Measurements from ENCODE around the gene MRPL21.
A peak's percentile ranks its signal among the peaks of the same experiment; 100 is the strongest.
"Not testable (repeated sequence)": the region's sequence is repeated elsewhere in the genome, so short reads cannot be mapped to it uniquely, and the experiment has no call there.

The MRPL21 gene

DNA sequence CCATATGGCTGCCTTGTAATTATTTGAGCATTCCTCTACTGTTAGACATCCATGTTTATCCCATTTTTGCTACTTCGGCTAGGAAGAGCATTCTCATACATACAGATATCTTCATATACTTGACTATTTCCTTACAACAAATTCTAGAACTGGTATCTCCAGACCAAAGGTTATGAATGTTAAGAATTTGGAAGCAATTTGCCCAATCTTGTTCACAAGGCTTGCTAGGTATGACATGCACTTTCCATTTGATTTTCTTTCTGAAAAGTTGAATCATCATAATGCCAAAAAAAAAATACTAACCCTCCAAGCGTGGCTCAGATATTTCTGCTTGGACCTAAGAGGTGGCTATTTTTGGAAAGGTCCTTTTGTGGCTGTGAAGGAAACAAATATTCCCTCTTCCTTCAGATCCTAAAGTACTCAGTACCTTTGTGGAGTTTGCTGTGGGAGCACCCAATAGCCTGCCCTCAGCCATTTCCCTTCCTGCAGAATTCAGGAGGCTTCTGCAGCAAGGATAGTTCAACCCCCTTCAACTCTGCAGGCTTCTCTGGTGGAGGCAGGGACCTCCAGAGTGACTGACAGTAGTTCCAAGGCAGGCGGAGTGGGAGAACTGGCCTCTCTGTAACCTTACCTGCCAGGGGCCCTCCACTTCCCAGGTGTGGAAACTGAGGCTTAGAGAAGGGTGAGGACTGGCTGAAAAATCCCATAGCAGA lies 39.9 kb downstream of the MRPL21 start:
- DNase-seq = no peak

- DNase-seq = no peak
These were observed 41.2 kb downstream of the MRPL21 start for GRCh38 chr11:68862421-68862820.

- no peak for DNase-seq
These were observed 44.5 kb downstream of the MRPL21 start for GRCh38 chr11:68859123-68859522.

DNA sequence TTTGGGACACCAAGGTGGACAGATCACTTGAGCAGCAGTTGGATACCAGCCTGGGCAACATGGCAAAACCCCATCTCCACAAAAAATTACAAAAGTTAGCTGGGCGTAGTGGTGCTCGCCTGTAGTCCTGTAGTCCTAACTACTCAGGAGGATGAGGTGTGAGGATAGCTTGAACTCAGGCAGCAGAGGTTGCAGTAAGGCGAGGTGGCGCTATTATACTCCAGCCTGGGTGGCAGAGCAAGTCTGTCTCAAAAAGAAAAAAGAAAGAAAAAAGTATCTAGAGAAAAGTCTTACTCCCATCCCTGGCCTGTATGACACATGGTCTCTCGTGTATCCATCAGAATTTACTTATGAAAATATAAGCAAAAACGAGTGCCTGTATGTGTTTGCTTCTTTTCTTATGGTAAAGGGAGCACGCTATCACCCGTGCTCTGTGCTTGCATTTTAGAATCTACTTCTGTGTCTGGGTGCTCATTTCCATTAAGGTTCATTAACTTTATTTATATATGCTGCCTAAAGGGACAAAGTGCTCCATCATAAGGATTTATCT lies 46.5 kb downstream of the MRPL21 start:
- no peak for DNase-seq

GRCh38 chr11:68856425-68857030 lies 47.1 kb downstream of the MRPL21 start:
- not testable (repeated sequence) for DNase-seq

GRCh38 chr11:68855205-68855981 lies 48.2 kb downstream of the MRPL21 start:
- DNase-seq = no peak

DNA sequence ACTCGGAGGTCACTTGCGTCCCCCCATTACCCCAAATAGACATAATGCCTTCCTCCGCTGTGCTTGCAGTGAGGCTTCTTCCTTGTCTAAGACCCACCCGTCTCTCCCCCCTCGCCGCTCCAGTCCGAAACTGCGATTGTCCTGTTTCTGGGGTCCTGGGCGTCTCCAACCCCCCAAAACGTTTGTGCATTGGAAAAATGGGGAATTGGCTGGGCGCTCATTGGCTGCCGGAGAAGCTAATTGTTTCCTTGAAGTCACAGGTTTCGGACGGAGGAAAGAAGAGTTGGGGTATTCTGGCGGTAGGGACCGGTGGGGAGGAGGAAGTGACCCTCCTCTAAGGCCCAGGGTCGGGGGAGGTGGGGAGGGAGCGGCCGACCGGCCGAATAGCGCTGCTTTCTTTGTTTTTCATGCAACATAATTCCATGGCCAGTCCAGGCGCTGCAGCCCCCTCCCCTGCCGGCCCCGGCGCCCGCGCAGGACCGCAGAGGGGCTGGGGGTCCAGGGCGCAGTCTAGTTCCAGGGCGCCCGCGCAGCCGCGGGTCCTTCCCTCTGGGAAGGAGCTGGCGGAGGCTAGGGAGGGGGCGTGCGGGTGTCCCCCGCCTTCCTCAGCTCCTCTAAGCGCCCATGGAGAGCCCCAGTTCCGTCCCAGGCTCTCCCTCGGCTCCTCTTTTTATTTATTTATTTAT lies 49.2 kb downstream of the MRPL21 start:
- DNase-seq = no peak

- no peak for DNase-seq
These were observed 51.0 kb downstream of the MRPL21 start for GRCh38 chr11:68852628-68853027.

DNA sequence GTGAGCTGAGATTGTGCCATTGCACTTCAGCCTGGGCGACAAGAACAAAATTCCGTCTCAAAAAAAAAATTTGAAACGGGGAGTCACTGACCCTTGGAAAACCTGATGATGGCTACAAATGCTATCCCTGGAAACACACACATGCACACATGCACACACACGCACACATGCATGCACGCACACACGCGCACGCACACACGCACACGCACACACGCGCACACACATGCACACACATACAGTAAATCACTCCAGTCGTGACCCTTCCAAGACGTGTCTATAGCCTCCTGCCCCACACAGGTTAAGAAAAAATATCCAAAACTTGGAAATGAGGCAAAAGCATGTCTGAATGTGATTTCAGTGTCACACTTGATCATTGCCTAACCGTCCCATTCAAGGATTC lies 55.2 kb downstream of the MRPL21 start:
- no peak for DNase-seq

DNA sequence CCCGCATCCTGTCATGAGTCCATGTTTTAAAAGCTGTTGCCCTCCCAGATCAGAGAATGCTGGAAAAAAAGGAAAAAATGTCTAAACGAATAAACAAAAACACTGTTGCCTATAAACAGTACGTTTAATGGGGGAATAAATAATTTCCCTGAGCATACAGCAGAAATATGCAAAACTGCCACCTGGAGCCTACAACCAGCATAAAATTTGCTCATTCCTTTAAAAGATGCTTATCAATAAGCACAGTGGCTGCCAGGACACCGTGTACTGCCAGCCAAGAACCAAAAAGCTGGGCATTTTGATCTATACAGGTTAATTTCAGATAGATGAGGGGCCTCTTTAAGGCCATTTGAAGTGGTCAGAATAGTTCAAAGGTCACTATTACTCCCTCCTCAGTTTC lies 56.2 kb downstream of the MRPL21 start:
- DNase-seq = no peak

DNA sequence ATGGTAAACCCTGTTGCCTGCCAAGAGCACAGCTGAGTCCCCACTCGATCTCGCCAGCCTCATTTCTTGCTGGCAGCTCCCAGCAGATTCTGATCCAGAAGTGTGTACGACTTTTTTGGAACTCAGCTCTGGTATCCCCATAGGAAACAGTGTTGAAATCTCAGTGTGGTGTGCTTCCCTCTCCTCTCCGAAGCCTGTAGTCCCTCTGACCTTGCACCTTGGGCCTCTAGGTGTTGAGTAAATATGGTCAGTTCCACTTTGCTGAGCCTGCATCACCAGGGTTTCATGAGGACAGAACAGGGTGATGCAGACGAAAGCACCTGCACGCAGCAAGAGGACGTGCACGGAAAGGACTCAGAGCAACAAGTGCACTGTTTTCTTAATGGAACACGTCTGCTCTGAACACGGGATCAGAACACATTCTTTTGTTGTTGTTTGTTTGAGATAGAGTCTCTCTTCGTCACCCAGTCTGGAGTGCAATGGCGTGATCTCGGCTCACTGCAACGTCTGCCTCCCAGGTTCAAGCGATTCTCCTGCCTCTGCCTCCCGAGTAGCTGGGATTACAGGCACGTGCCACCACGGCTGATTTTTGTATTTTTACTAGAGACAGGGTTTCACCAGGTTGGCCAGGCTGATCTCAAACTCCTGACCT lies 58.2 kb downstream of the MRPL21 start:
- DNase-seq = no peak

- no peak for DNase-seq
These were observed 58.8 kb downstream of the MRPL21 start for GRCh38 chr11:68844801-68845200.

GRCh38 chr11:68844376-68844775 lies 59.3 kb downstream of the MRPL21 start:
- no peak for DNase-seq

DNA sequence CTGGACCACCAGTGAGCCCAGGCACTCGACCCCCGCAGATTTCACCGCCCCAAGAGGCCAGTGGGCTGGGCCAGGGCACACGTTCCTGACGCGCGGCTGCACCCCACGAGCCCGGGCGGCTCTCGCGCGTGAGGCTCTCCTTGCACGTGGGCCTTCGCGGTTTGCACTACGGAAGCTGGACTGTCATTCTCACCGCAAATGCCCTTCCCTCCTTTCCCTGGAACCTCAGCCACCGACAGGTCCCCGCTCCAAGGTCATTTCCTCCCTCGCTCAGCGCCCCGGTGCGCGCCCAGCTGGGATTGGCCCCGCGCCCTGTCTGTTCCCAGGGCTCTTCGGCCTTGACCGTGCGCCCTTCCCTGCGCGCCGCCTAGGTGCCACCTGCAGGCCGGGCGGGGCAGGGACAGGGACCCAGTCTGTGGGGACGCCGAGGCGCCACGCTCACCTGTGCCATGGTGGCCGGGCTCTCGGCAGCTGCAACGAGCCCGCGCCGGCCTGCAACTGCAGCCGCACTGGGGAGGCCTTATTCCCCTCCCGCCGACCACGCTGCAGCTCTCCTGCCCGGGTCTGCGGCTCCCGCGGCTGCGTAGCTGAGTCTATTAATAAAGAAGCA lies 59.8 kb downstream of the MRPL21 start:
- DNase-seq = no peak

GRCh38 chr11:68843052-68843561 lies 60.5 kb downstream of the MRPL21 start:
- DNase-seq = peak; percentile 39

DNA sequence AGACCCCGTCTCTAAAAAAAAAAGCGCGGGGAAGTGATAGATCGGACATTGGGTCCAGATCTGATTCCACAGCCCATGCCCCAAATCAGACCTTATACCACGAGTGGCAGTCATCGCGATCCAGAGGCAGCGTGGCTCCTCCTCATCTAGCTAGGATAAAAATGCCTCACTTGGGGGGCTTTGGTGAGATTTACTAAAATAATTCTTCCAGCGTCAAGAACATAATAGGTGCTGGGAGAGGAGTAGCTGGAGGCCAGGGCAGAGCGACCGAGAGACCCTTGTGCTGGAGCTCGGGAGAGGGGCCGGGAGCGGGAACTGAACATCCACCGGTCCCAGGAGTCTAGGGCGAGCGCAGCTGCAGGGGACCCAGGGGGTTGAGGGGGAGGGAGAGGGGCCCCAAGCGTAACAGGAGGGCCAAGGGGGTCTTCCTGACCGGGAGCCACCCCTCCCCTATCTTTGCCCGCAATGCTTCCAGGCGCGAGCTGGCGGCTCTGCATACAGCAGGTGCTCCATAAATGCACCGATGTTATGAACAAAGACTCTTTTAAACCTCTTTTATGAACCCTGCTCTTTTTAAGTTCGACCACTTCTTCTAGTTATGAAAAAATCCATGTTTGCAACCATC lies 61.1 kb downstream of the MRPL21 start:
- DNase-seq = no peak

GRCh38 chr11:68841718-68842426 lies 61.8 kb downstream of the MRPL21 start, which contains the start of gene CPT1A:
TSS of gene CPT1A (minus strand) at chr11:68841916. CDS start at chr11:68815474, 26,442 bp downstream.
- DNase-seq = peak; percentile 64

All from fibroblast of upper back skin (primary cell).